NCI-H2107 treated with DMSO at 0.1 percent for 48 hours (cell line): ENCODE measurements around the gene KCNQ1OT1.

Experiments
- DNase-seq: peaks from one replicate; lab custom pipeline; 2025; ENCODE audit not compliant: unreplicated experiment; lab: John Stamatoyannopoulos, UW

KCNQ1OT1 gene

DNA sequence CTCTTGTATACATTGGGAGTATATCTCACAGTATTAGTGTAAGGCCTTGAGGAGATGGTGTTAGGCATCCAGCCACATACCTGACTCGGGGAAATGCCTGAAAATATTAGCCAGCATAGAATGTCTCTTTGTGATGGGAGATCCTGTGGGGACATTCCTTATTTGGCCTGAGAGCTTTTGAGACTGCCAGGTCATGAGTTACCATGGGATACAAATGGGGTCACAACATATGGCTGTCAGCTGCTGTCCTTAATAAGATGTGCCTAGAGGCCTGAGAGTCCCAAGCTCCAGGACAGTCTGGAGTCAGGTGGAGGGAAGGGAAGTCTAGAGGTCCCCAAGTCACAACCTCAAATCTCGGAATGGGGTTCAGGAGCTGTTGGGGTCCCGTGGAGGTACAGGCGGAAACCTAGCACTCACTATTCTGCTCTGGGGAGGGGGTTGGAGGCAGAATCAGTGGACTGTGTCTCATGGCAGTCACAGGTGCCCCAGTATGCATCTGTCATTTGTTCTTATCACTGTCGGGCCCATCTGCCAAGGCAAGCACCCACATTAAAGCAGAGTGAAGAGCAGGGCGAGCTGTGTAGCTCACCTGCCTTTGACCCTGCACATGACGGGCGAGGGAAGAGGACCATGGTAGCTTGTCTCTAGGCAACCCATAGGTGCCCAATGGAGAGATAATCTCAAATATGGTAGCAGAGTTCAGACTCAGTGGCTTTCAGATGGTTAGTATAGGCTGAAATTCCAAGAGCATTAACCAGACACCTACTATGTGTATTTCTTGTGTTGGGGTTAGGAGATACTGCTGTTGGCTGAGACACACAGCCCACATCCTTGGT lies 29.9 kb downstream of the KCNQ1OT1 start:
- DNase-seq = no peak

DNA sequence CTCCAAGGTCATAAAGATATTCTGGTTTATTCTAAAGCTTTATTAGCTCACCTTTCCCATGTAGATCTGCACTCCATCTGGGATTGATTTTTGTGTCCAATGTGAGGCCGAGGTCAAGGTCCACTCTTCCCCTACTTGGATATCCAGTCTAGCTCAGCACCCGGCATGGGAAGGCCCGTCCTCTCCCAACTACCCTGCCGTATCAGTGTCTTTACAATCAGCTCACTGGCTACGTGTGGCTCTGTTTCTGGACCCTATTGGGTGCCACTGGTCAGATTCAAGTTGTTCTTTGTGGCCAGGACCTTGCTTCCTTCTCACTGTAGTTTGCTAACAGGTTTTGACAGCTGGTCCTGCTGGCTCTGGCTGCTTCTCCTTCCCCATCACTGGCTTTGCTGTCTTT lies 30.9 kb downstream of the KCNQ1OT1 start:
- no peak for DNase-seq

DNA sequence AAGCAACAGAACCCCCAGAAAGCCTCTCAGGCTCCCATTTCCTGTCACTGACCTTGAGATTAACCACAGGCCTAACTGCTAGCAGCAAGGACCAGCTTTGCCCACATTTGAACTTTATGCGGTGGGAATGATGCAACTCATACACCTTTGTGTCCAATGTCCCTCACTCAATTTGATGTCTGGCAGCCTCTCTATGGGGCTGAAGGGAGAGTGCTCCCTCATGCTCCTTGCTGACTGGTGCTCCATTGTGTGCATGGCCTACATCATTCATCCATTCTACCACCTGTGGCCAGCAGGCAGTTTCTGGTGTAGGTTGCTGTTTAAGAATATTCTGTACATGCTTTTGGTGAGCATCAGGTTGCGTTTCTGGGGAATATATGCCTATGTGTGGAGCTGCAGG lies 31.9 kb downstream of the KCNQ1OT1 start:
- DNase-seq = no peak

DNA sequence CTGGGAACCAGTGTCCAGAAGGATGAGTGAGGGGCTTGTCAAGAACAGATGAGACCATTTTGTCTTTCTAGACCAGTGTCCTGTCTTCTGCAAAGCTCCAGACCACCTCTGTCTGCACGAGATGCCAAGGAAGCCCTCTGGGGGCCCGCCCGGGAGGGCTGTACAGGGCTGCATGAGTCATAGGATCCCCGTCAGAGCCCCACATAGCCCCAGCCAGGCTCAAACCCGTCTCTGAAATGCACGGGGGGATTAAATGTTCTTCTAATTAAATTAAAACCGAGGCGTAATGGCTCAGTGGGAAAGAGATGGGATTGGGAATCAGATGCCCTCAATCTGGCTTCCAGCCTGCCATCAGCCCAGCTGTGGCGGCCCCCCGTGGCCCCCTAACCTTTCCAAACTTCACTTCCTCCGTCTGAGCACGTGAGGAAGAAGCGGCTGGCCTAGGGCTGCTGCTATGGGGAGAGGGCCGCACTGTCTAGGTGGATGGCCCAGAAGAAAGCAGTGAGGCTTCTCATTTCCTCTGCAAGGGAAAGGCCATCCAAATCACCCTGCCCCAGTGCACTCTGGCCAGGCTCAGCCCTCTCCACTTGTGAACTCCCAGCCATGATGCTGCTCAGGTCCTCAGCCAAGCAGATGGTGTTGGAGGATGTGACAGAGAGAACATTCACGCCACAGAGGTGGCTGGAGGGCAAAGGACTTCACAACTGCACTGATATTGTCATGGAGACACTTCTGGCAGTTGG lies 32.8 kb downstream of the KCNQ1OT1 start:
- DNase-seq = no peak

DNA sequence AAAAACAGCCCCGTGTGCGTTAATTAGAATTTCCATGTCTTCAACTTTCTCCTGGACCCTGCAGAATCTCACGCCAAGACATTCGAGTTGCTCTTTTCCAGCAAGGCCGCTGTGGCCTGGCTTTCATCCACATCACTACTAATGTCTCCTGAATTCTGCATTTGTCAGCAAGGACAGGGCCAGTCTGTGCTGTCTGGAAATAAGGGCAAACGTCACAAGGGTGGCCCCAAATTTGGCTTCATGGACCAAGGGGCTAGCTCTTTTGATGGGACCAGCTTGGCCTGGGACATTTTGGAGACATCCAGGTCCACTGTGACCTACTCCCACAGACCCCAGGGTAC lies 33.4 kb downstream of the KCNQ1OT1 start:
- no peak for DNase-seq

DNA sequence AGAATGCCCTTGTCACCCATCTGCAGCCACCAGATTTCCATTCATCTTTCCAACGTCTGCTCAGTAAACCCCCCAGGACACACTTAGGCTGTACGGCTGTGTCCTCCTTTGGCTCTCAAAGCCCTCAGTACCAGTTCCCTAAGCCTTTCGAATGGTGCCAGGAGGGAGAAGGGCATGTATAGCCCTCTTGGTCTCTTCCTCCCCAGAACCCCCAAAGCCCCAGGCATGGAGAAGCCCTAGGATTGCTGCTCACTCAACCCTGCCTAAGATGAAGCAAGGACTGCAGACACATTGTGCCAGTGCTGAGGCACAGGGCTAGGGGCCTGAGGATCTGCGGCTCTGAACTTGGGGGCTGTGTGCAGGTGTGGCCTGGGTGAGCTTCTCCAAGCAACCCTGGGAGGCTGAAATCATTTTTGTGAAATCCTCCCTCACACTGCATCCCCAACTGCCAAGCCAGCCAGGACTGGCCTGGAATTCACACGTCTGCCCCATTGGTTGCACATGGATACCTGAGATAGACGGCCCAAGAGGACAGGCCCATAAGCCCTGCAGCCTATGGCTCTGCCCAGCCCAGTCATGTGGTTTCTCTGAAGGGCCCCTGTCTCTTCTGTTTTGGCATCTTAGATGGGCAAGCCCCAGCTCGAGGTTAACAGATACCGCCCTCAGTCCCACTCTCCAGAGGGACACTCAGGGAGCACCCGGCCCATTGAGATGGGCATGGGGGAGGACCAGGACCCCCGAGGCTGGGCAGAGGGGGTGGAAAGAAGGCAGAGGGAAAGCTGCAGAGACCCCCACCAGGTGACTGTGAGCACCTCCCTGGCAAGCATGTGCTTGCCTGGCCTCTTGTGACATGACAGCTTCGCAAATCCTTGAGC lies 34.0 kb downstream of the KCNQ1OT1 start:
- DNase-seq = no peak

DNA sequence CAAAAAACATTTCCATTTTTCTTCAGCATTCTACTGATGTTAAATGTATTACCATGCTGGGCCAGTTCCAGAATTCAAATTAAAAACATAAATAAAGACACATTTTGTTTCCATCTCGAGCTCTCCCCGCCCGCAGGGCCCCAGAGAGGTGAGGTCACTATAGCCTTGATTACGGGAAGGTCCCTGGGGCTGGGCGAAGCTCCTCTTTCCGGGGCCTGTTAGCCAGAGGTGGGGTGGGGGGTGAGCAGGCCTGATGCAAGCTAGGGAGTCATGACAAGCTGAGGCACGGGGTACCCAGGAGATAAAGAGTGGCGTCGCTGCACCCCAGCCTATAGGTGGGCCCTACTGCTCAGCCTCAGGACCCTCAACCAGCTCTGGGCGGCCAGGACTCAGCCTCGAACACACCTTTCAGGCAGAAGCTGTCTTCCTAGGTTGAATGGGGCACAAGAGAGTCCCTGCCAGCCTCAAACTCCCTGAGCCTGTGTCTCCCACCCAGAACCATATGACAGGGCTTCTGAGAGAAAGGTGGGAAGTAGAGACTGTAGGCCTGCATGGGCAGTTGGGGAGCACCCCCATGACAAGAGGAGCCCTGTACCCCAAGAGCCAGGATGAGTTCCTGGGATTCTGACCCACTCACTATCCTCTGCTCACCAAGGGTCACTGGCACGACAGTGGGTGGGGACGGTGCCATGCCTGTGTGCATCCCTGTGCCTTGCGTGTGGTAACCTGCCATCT lies 34.8 kb downstream of the KCNQ1OT1 start:
- DNase-seq = no peak

DNA sequence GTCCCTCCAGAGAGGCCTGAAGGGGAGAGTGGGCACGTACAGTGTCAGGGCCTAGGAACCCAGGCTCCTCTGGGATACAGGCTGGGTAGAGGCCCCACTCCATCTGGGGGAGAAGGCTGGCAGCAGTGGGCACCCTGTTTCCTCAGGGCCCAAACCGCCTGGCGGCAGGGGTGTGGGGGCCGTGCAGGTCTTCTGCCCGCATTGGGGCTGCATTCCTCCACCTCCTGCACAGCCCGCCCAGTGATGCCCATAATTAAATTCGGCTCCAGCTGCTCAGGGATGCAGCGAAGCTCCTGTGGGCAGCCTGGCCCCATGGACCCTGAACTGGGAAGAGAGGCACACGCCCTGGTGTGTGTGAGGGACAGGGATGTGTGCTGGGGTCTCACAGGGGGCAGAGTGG lies 35.4 kb downstream of the KCNQ1OT1 start:
- no peak for DNase-seq

DNA sequence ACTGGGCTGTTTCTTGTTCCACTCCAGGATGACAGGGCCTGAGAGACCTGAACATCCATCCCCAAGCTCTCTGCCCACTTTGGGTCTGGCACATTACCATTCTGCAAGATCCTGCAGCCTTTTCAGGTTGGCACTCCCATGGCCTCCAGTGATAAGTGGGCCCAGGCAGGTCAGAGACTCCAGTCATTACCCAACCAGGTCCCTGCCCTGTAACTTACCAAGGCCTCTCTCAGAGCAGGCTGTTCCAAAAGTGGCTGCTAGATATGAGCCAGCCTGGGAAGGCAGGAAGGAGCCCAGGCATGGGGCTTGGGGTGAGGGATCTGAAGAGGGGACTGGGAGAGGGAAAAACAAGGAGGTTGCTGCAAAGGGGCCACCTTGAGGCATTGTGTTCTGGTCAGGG lies 35.9 kb downstream of the KCNQ1OT1 start:
- DNase-seq = no peak

DNA sequence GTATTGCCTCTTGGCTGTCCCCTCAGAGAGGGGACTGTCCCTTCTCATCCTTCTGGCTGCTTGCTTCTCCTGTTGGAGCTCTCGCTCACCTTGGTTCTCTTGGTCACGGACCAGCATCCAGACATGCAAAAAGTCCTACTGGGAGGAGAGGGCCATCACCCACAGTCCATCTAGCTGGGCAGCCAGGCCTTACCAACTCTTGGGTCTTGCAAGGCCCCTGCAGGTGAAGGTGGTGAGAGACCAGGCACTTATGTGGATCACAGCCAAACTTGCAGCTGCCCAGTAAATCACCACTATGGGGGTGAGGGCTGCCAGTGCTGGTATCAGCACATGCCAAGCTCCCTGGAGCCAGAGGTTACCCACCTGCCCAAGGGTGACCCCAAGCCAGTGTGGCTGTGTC lies 36.3 kb downstream of the KCNQ1OT1 start:
- DNase-seq = no peak

GRCh38 chr11:2662430-2663299 lies 37.1 kb downstream of the KCNQ1OT1 start:
- no peak for DNase-seq

- no peak for DNase-seq
Observed at GRCh38 chr11:2662024-2662312, 37.8 kb downstream of the KCNQ1OT1 start.

DNA sequence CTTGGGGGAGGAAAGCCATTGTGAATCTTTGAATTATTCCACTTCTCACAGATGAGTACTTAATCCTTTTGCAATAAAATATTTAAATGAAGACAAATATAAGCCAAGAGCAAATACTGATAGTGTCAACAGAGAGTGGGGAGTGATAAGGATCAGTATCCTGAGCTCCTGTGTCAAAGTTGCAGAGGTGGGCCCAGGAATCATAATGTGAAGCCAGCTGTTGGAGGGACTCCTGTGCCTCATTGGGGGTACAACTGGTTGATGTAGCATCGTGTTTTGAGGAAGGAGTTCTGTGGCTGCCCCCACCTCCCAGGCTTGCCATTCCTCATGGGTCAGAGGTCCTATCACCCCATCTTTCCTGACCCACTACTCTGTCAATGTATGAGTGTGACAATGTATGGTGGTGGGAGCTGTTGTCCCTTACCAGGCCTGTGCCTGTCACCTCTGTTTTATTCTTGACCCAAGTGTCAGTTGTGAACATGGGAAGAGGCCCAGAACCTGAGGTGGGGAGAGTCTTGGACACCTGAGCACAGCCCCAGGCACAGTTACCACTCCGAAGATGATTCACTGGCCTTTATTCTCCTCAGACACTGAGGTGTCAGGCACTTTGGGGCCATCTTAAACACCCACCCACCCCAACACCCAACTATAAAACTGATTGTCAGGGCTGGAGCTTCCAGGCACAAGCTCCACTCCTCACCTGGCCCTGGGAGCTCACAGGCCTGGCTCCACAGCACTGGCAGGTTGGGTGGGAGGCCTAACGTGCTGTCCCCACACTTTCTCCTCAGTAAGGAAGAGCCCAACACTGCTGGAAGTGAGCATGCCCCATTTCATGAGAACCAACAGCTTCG lies 38.4 kb downstream of the KCNQ1OT1 start:
- no peak for DNase-seq

DNA sequence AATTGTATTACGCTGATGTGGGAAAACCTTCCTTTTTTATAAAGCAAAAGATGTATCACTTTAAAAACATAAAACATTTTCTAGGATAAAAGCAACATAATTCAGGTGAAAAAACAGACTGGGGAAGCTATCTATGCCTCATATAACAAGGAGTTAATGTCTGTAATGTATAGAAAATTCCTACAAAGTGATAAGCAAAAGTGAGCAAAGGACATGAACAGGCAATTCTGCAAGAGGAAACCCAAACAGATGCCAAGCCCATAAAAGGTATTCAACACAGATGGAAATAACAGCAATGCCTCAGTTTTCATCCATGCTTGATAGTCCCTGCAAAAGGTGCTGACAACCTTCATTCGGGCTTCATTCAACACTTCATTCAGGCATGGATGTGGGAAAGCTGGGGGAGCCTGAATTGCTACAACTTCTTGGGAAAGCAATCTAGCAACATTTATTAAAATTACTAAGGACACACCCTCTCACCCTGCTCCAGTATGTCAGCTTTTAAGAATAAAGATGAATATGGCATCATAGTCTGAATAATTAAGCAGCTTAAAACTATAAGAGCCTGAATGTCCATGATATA lies 39.3 kb downstream of the KCNQ1OT1 start:
- no peak for DNase-seq

- DNase-seq = no peak
Observed at GRCh38 chr11:2657697-2658284, 42.0 kb downstream of the KCNQ1OT1 start.

DNA sequence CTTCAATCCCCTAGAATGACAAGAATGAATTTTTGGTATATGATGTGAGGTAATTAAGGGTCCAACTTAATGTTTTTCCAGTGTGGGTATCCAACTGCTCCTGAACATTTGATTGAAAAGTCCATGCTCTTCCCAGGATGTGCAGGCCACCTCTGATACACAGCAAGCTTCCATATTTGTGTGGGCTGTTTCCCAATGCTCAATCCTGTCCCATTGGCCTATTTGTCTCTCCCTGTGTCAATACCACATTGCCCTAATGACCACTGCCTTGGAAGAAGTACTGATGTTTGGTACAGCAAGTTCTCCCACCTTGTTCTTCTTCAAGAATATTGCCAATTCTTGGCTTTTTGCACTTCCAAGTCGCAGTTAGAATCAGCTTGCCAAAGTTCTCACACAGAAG lies 42.9 kb downstream of the KCNQ1OT1 start:
- no peak for DNase-seq

- DNase-seq = peak; percentile 9
Observed at GRCh38 chr11:2655834-2656622, 43.8 kb downstream of the KCNQ1OT1 start.
